Measurements from ENCODE around the gene LCLAT1.

DNA sequence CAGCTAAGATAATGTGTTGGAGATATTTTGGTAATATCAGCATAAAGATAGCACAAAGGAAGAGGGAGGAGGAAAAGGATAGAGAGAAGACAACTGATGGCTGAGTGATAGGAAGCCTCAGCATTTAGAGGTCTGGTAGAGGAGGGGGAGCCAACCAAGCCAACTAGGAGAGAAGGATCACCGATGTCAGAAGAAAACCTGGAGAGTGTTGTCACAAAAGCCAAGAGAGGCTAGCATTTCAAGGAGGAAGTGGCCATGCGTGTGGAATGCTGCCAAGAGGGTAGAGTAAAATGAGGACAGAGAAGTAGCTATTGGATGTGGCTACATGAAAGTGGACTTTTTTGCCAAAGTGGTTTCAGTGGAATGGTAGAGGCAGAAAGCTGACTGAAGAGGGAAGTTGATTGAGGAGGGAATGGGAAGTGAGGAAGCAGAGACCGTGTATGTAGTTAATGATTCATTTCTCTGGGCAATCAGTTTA lies 34.3 kb downstream of the LCLAT1 start:
- TF ChIP-seq, protein P1, sequence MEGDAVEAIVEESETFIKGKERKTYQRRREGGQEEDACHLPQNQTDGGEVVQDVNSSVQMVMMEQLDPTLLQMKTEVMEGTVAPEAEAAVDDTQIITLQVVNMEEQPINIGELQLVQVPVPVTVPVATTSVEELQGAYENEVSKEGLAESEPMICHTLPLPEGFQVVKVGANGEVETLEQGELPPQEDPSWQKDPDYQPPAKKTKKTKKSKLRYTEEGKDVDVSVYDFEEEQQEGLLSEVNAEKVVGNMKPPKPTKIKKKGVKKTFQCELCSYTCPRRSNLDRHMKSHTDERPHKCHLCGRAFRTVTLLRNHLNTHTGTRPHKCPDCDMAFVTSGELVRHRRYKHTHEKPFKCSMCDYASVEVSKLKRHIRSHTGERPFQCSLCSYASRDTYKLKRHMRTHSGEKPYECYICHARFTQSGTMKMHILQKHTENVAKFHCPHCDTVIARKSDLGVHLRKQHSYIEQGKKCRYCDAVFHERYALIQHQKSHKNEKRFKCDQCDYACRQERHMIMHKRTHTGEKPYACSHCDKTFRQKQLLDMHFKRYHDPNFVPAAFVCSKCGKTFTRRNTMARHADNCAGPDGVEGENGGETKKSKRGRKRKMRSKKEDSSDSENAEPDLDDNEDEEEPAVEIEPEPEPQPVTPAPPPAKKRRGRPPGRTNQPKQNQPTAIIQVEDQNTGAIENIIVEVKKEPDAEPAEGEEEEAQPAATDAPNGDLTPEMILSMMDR (IDR thresholded peaks at IDR 0.05): no peak
- no peak for TF ChIP-seq POLR2A (IDR thresholded peaks at IDR 0.05)

Measured in thyroid gland (tissue), 4 donors.